HepG2 (cell line): ENCODE results near the gene UQCR11.

Experiments used
- CTCF ChIP-seq: sonication (generic); formaldehyde crosslinking; IDR thresholded peaks from 2 replicates; pipeline ENCODE4 v1.5.0; 2020; ENCODE audit warnings: mild to moderate bottlenecking, missing genetic modification reagents, moderate library complexity
- MLX ChIP-seq: IDR thresholded peaks from 2 replicates; pipeline ENCODE4 v1.6.1; 2016
- TFAP4 ChIP-seq: sonication (generic); IDR thresholded peaks from 2 replicates; pipeline ENCODE4 v1.6.1; 2016; ENCODE audit warnings: low read depth, borderline replicate concordance
- ZBTB2 ChIP-seq: sonication (generic); formaldehyde crosslinking; IDR thresholded peaks from 2 replicates; pipeline ENCODE4 v1.8.0; 2022; ENCODE audit warnings: low read depth, missing genetic modification reagents

GRCh38 chr19:1621021-1621420 lies 15.8 kb upstream of the UQCR11 start:
- TF ChIP-seq CTCF (CRISPR knock-in tag): no peak
- no peak for TF ChIP-seq TFAP4
- TF ChIP-seq MLX (CRISPR knock-in tag): no peak
- TF ChIP-seq ZBTB2 (CRISPR knock-in tag): no peak
